ENCODE measurements around the gene CLEC2A.
"Not testable (repeated sequence)": the region's sequence is repeated elsewhere in the genome, so short reads cannot be mapped to it uniquely, and the experiment has no call there.

Gene CLEC2A

DNA sequence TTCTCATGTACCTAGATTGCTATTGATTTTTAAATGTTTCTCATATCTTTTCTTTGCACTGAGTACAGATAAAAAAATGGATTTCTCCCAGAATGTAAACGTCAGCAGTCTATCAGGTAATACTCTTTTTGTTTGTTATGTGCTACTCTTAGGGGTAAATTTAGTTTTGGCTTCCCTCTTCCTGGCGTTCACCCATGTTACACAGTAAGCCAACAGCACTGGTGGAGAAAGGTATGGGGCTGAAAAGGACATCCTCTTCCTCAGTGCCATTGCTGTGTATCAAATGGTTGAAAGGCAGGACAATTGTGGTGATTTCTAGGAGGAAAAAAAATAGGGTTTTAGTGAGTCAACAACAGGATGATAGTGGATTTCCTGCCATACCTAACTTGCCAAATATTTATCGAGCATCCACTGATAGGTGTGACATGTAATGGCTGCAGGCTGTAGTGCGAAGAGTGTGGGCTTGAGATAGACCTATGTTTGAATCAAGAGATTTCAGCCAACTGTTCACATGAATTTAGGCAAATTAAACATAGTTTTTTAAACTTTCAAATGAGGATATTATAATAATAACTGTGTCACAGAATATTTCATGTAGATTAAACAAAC, 43.4 kb downstream of the CLEC2A start:
- no peaks in the 10 kb centered on the region for H3K27me3 ChIP-seq (replicated peaks; ENCODE audit: control insufficient read depth, insufficient read depth, low read length)
- TF ChIP-seq, protein P1, sequence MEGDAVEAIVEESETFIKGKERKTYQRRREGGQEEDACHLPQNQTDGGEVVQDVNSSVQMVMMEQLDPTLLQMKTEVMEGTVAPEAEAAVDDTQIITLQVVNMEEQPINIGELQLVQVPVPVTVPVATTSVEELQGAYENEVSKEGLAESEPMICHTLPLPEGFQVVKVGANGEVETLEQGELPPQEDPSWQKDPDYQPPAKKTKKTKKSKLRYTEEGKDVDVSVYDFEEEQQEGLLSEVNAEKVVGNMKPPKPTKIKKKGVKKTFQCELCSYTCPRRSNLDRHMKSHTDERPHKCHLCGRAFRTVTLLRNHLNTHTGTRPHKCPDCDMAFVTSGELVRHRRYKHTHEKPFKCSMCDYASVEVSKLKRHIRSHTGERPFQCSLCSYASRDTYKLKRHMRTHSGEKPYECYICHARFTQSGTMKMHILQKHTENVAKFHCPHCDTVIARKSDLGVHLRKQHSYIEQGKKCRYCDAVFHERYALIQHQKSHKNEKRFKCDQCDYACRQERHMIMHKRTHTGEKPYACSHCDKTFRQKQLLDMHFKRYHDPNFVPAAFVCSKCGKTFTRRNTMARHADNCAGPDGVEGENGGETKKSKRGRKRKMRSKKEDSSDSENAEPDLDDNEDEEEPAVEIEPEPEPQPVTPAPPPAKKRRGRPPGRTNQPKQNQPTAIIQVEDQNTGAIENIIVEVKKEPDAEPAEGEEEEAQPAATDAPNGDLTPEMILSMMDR (IDR thresholded peaks at IDR 0.05; ENCODE audit: insufficient read depth, low read length, poor library complexity, severe bottlenecking) = no peak
- no peak overlapping the region for H3K4me3 ChIP-seq (replicated peaks; ENCODE audit: low read depth, low read length)
- H3K36me3 ChIP-seq (ENCODE audit: control insufficient read depth, insufficient read depth, low read length) = no peaks in the 10 kb centered on the region
- no peak for DNase-seq (ENCODE audit: extremely low read depth, insufficient read length)

DNA sequence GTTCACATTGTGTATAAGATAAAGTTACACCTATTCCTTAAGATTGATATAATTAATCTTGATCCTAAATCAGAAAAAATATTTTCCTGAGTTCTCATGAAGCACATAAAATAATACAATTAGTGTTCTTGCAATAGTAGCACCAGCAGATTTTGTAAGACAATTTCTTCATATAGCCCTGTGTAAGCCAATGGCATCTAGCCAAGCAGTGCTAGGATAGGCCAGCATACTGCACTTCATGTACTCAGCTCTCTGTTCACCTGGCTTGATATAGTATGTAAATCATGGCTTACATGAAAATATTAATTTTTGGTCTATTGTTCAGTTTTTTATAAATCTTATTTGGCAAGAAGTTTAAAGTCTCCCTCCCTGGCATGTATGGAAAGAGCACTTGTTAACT, 49.0 kb downstream of the CLEC2A start:
- no peaks in the 10 kb centered on the region for H3K27me3 ChIP-seq (replicated peaks; ENCODE audit: control insufficient read depth, insufficient read depth, low read length)
- TF ChIP-seq, protein P1 (IDR thresholded peaks at IDR 0.05; ENCODE audit: insufficient read depth, low read length, poor library complexity, severe bottlenecking) = no peak
- no peak for DNase-seq (ENCODE audit: extremely low read depth, insufficient read length)
- H3K4me3 ChIP-seq (replicated peaks; ENCODE audit: low read depth, low read length) = no peak overlapping the region
- no peaks in the 10 kb centered on the region for H3K36me3 ChIP-seq (ENCODE audit: control insufficient read depth, insufficient read depth, low read length)

DNA sequence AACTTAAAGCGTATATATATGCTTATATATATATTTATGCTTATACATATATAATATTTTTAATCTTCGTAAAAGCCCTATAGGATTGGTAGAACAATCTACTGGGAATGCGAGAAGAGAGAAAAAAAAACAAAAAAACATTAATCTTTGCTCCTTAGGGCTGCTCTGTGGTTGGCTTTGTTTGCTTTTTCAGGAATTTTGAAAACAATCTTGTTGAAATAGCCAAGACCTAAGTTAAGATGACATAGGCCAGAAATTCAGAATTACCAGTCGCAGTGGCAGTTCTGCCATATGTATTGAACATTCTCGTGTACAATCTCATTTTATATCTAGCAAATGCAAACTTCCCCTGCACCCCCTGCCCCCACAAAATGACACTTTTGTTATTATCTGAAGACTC, 50.2 kb downstream of the CLEC2A start:
- TF ChIP-seq, protein P1 (IDR thresholded peaks at IDR 0.05; ENCODE audit: insufficient read depth, low read length, poor library complexity, severe bottlenecking) = no peak
- no peak for DNase-seq (ENCODE audit: extremely low read depth, insufficient read length)
- H3K4me3 ChIP-seq (replicated peaks; ENCODE audit: low read depth, low read length) = no peak overlapping the region
- H3K27me3 ChIP-seq (replicated peaks; ENCODE audit: control insufficient read depth, insufficient read depth, low read length) = no peaks in the 10 kb centered on the region
- H3K36me3 ChIP-seq (ENCODE audit: control insufficient read depth, insufficient read depth, low read length) = no peaks in the 10 kb centered on the region

DNA sequence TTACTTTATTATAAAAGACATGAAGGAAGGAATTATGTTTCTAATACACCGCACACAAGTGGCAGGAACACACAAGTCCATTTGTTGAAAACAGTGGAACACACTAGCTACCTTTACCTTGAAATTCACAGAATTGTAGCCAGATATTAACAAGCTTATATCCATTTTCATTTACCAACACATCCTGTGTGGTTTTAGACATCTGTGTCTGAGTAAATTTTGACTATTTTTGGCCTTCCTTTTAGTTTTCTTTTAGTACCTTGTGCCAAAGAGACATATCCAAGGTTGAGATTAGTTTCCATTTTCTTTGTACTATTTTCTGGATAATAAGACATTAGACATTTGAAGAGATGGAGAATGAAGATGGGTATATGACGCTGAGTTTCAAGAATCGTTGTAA, 50.9 kb downstream of the CLEC2A start, which contains the start of gene KLRF2:
Gene KLRF2 (plus strand): TSS at position 244 of the 400 bp plus-strand sequence. CDS start 107 bp downstream, at position 351.
- Histone ChIP-seq H3K4me3 (replicated peaks; ENCODE audit: low read depth, low read length) (no peak within 1 kb of the TSS), H3K36me3 (ENCODE audit: control insufficient read depth, insufficient read depth, low read length) (no peaks in the 10 kb centered on the region), H3K27me3 (replicated peaks; ENCODE audit: control insufficient read depth, insufficient read depth, low read length) (no peaks in the 10 kb centered on the region)
- TF ChIP-seq, protein P1 (IDR thresholded peaks at IDR 0.05; ENCODE audit: insufficient read depth, low read length, poor library complexity, severe bottlenecking) = no peak
- DNase-seq (ENCODE audit: extremely low read depth, insufficient read length) = no peak

DNA sequence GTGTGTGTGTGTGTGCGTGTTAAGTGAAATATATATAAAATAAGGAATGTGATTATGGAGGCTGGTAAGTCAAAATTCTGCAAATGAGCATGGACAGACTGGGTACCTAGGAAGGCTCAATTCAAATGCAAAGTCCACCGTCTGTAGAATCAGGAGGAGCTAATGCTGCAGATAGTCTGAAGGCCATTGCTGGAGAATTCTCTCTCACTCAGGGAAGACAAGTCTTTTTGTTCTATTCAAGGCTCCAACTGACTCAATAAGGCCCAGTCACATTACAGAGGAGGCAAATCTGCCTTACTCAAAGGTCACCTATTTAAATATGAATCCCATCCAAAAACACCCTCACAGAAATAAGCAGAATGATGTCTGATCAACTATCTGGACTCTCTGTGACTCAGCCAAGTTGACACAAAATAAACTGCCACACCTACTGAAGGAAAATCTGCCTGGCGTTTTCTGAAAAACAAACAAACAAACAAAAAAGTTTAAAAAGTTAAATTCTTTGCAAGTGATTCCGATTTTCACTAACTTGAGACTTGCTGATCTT, 51.6 kb downstream of the CLEC2A start:
- TF ChIP-seq, protein P1 (IDR thresholded peaks at IDR 0.05; ENCODE audit: insufficient read depth, low read length, poor library complexity, severe bottlenecking) = no peak
- Histone ChIP-seq H3K27me3 (replicated peaks; ENCODE audit: control insufficient read depth, insufficient read depth, low read length) (no peaks in the 10 kb centered on the region), H3K4me3 (replicated peaks; ENCODE audit: low read depth, low read length) (no peak overlapping the region), H3K36me3 (ENCODE audit: control insufficient read depth, insufficient read depth, low read length) (no peaks in the 10 kb centered on the region)
- no peak for DNase-seq (ENCODE audit: extremely low read depth, insufficient read length)

DNA sequence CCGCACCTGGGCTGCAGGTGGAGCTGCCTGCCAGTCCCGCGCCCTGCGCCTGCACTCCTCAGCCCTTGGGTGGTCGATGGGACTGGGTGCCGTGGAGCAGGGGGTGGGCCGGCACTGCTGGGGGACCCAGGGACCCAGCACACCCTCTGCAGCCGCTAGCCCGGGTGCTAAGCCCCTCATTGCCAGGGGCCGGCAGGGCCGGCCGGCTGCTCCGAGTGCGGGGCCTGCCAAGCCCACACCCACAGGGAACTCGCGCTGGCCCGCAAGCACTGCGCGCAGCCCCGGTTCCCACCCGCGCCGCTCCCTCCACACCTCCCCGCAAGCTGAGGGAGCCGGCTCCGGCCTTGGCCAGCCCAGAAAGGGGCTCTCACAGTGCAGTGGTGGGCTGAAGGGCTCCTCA, 56.0 kb downstream of the CLEC2A start:
- H3K27me3 ChIP-seq (replicated peaks; ENCODE audit: control insufficient read depth, insufficient read depth, low read length); H3K4me3 ChIP-seq (replicated peaks; ENCODE audit: low read depth, low read length); H3K36me3 ChIP-seq (ENCODE audit: control insufficient read depth, insufficient read depth, low read length); DNase-seq (ENCODE audit: extremely low read depth, insufficient read length): not testable (repeated sequence)
